B cell (primary cell): ENCODE data around the gene NNT. TPM values are rescaled to one million over a fixed set of nuclear protein-coding genes. Genes with fewer than 3 reads are reported as not detected.

Experiments used
- ATAC-seq: fragments of 200-7000 bp; cut with Tn5 transposase; one replicate; pipeline ENCODE4 v1.10.0; 2021; ENCODE audit warnings: low read depth, mild to moderate bottlenecking, moderate number of reproducible peaks, moderate library complexity
- CTCF ChIA-PET: fragments of 350-600 bp; sonication (Branson Sonifier 250); formaldehyde crosslinking; loops from one replicate; lab custom pipeline; 2021; ENCODE audit warnings: antibody characterized with exemption, inconsistent platforms; lab: Charles Lee
- POLR2A ChIA-PET: fragments of 350-600 bp; sonication (Branson Sonifier 250); formaldehyde crosslinking; loops from one replicate; lab custom pipeline; 2021; ENCODE audit warnings: antibody characterized with exemption; lab: Charles Lee
- DNase-seq: peaks from one replicate; pipeline ENCODE4 v3.0.0; 2013
- H2AFZ ChIP-seq: 2 replicates; pipeline ENCODE4 v1.6.1; 2012; ENCODE audit warnings: mild to moderate bottlenecking, low read depth, low read length; ENCODE audit not compliant: insufficient read depth, poor library complexity, severe bottlenecking
- H3K27ac ChIP-seq, 2 donors: 1 replicate in 1 of 2; 2 replicates in 1 of 2; pipeline ENCODE4 v1.5.1; 2012 to 2013; ENCODE audit warnings: low read length in 2 of 2, mild to moderate bottlenecking in 2 of 2, moderate library complexity in 1 of 2
- H3K27me3 ChIP-seq, 4 experiments: fragments of 200-600 bp in 1 of 4; sonication (generic) in 1 of 4; replicated peaks in 1 of 4; 1 replicate in 2 of 4; 2 replicates in 2 of 4; pipeline versions ENCODE4 v1.6.1 to v1.7.0; 2013 to 2016; ENCODE audit warnings: low read length in 3 of 4, mild to moderate bottlenecking in 2 of 4, mixed read lengths in 1 of 4, moderate library complexity in 1 of 4; ENCODE audit not compliant: insufficient read depth in 4 of 4, control insufficient read depth in 3 of 4; ENCODE audit errors: control extremely low read depth in 1 of 4
- H3K36me3 ChIP-seq, 2 experiments: replicated peaks in 1 of 2; 1 replicate in 1 of 2; 2 replicates in 1 of 2; pipeline versions ENCODE4 v1.6.1 to v1.7.1; 2013; ENCODE audit warnings: low read length in 1 of 2; ENCODE audit not compliant: insufficient read depth in 2 of 2, control insufficient read depth in 1 of 2; ENCODE audit errors: control extremely low read depth in 1 of 2, extremely low read depth in 1 of 2
- H3K4me1 ChIP-seq, 2 donors: fragments of 200-600 bp in 1 of 2; sonication (generic) in 1 of 2; 1 replicate in 1 of 2; 2 replicates in 1 of 2; pipeline versions ENCODE4 v1.5.1 to v1.6.1; 2013 to 2017; ENCODE audit warnings: low read length in 2 of 2; ENCODE audit not compliant: control insufficient read depth in 2 of 2, insufficient read depth in 2 of 2
- H3K4me2 ChIP-seq: replicated peaks from 2 replicates; pipeline ENCODE3; 2012; ENCODE audit warnings: mild to moderate bottlenecking, low read depth, low read length; ENCODE audit not compliant: poor library complexity, severe bottlenecking
- H3K4me3 ChIP-seq, 5 experiments: fragments of 200-600 bp in 1 of 5; sonication (generic) in 1 of 5; 1 replicate in 3 of 5; 2 replicates in 2 of 5; pipeline versions ENCODE4 v1.5.1 to v1.7.0; 2011 to 2016; ENCODE audit warnings: low read length in 4 of 5, mild to moderate bottlenecking in 4 of 5, low read depth in 2 of 5, control low read depth in 1 of 5, moderate library complexity in 1 of 5; ENCODE audit not compliant: insufficient read depth in 1 of 5; ENCODE audit errors: control extremely low read depth in 1 of 5, extremely low read depth in 1 of 5
- H3K79me2 ChIP-seq: fragments of 200-600 bp; sonication (generic); one replicate; pipeline ENCODE4 v1.6.0; 2016; ENCODE audit warnings: low read length; ENCODE audit not compliant: control insufficient read depth, insufficient read depth
- H3K9ac ChIP-seq: fragments of 200-600 bp; sonication (generic); 2 replicates; pipeline ENCODE4 v1.6.1; 2017; ENCODE audit warnings: mild to moderate bottlenecking, low read length, moderate library complexity
- H3K9me3 ChIP-seq, 3 donors: one replicate each; pipeline versions ENCODE4 v1.6.1 to v1.7.1; 2013; ENCODE audit warnings: low read length in 2 of 3; ENCODE audit not compliant: control insufficient read depth in 2 of 3, insufficient read depth in 1 of 3; ENCODE audit errors: control extremely low read depth in 1 of 3
- H4K20me1 ChIP-seq: 2 replicates; pipeline ENCODE4 v1.6.0; 2012; ENCODE audit warnings: mild to moderate bottlenecking, low read length; ENCODE audit not compliant: insufficient read depth, control insufficient read depth, poor library complexity, severe bottlenecking
- H3K27ac Mint-ChIP-seq: one replicate; pipeline ENCODE4 v1.8.0; 2021; ENCODE audit warnings: mixed read lengths
- H3K27me3 Mint-ChIP-seq: one replicate; pipeline ENCODE4 v1.8.0; 2021; ENCODE audit warnings: mixed read lengths
- H3K4me1 Mint-ChIP-seq: one replicate; pipeline ENCODE4 v1.8.0; 2021; ENCODE audit warnings: mixed read lengths
- H3K4me3 Mint-ChIP-seq: one replicate; pipeline ENCODE4 v1.8.0; 2021; ENCODE audit warnings: mixed read lengths
- H3K9me3 Mint-ChIP-seq: one replicate; pipeline ENCODE4 v1.8.0; 2022; ENCODE audit warnings: mixed read lengths; ENCODE audit not compliant: insufficient read depth
- CTCF ChIP-seq: fragments of 200-600 bp; IDR thresholded peaks from one replicate; pipeline ENCODE4 v1.8.0; 2022; ENCODE audit warnings: antibody characterized with exemption, mild to moderate bottlenecking
- EZH2 ChIP-seq: IDR thresholded peaks from 2 replicates; pipeline ENCODE4 v1.6.1; 2012; ENCODE audit warnings: borderline replicate concordance, low read depth, mild to moderate bottlenecking, moderate library complexity, low read length; ENCODE audit not compliant: insufficient read depth, poor library complexity, severe bottlenecking
- WGBS: methylation state at CpG from one replicate; pipeline ENCODE4 v1.1.5; 2013; ENCODE audit warnings: missing lambda C conversion rate; ENCODE audit not compliant: insufficient coverage; 5-methylcytosine and 5-hydroxymethylcytosine counted together
- intact Hi-C: fragments of 100-400 bp; cut with micrococcal nuclease; formaldehyde crosslinking; loops from one replicate; pipeline ENCODE4 v1.10.0; 2022
- polyA plus RNA-seq: library from polyadenylated mRNA; depleted of rRNA; stranded (reverse); fragments of >200 nt; gene quantifications from 2 replicates; pipeline ENCODE4 v1.2.3, GENCODE V29; 2012
- total RNA-seq, 2 donors: library from RNA; stranded (reverse); fragments of 120-200 nt in 1 of 2; gene quantifications; 1 replicate in 1 of 2; 2 replicates in 1 of 2; pipeline versions ENCODE4 v1.2.3 to v1.2.4, GENCODE V29; 2013 to 2022

The NNT gene
- total and polyA plus RNA-seq, 2 donors (not counting 1 experiment from before 2014, with no cell fraction given), result 17.8 to 61.1 TPM

GRCh38 chr5:43622074-43622473 lies 19.1 kb downstream of the NNT start:
- 100% methylated on average over 2 of the region's 3 CpGs for WGBS
- H4K20me1 ChIP-seq, result no peaks in the 10 kb centered on the region
- no peaks in the 10 kb centered on the region for H3K9me3 ChIP-seq
- ChIA-PET CTCF (interaction anchor here (2.7 kb wide), 1 partner anchor 9 kb away, joined by 9 read pairs; no protein-coding TSS in a partner anchor), POLR2A (no interaction called here)
- Mint-ChIP-seq H3K27ac (no peak overlapping the region), H3K4me1 (peaks cover 4% of the 10 kb centered on the region), H3K4me3 (no peak overlapping the region), H3K9me3 (no peaks in the 10 kb centered on the region), H3K27me3 (no peaks in the 10 kb centered on the region)
- no peaks in the 10 kb centered on the region for H3K79me2 ChIP-seq
- H2AFZ ChIP-seq, result no peak overlapping the region
- H3K27me3 ChIP-seq, result no peaks in the 10 kb centered on the region
- no peak overlapping the region for H3K4me2 ChIP-seq
- H3K4me1 ChIP-seq, result no peaks in the 10 kb centered on the region
- peaks cover 2 to 25% of the 10 kb centered on the region in 2 experiments for H3K36me3 ChIP-seq
- no peak overlapping the region for H3K4me3 ChIP-seq
- no peak overlapping the region for H3K9ac ChIP-seq
- TF ChIP-seq CTCF (no peak), EZH2 (no peak)
- intact Hi-C loops, result no loop called here
- ATAC-seq (no peak), DNase-seq (no peak)
- no peak overlapping the region for H3K27ac ChIP-seq

GRCh38 chr5:43623048-43623680 lies 20.2 kb downstream of the NNT start:
- Histone ChIP-seq H3K4me2 (no peak overlapping the region), H3K27me3 (no peaks in the 10 kb centered on the region), H4K20me1 (no peaks in the 10 kb centered on the region), H3K36me3 (peaks cover 0 to 15% of the 10 kb centered on the region in 2 experiments), H3K9ac (no peak overlapping the region), H3K79me2 (no peaks in the 10 kb centered on the region), H3K4me3 (no peak overlapping the region), H2AFZ (no peak overlapping the region), H3K9me3 (no peaks in the 10 kb centered on the region), H3K4me1 (no peaks in the 10 kb centered on the region), H3K27ac (no peak overlapping the region)
- 100% methylated on average over 3 of the region's 3 CpGs for WGBS
- no peak for ATAC-seq
- Mint-ChIP-seq H3K4me3 (no peak overlapping the region), H3K27ac (no peak overlapping the region), H3K9me3 (no peaks in the 10 kb centered on the region), H3K27me3 (no peaks in the 10 kb centered on the region), H3K4me1 (peaks cover 4% of the 10 kb centered on the region)
- TF ChIP-seq CTCF (no peak), EZH2 (no peak)
- CTCF ChIA-PET, result interaction anchor here (0.6 kb wide), 1 partner anchor 734 kb away, joined by 5 read pairs; no protein-coding TSS in a partner anchor
- POLR2A ChIA-PET, result no interaction called here
- DNase-seq, result no peak
- intact Hi-C loops, result no loop called here
